Measurements from ENCODE around the gene CES4A. TPM values are rescaled to one million over a fixed set of nuclear protein-coding genes. Genes with fewer than 3 reads are reported as not detected.

Gene CES4A
- polyA plus RNA-seq, 1 of the 3 experiments (the other 2 are of a cell fraction), result 7.3 TPM

DNA sequence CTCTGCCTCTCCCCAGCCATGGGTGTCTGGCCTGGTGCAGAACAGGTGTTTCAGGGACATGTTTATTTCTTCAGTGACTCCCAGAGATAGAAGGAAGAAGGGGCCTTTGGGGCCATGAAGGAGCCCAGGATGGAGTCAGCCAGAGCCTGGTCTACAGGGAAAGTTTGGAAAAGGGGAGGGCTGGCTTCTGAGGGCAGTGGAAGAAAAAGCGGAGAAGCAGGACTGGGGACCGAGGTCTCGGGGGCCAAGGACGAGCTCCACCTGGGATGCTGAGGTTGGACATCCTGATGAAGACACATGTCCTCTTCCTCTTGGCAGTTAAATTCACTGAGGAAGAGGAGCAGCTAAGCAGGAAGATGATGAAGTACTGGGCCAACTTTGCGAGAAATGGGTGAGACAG lies 45.4 kb upstream of the CES4A start:
- Histone ChIP-seq H3K36me3 (replicated peaks in 1 of 2; ENCODE audit: control insufficient read depth in 1 of 2, insufficient read depth in 2 of 2, low read length in 1 of 2) (peaks cover 18 to 54% of the 10 kb centered on the region in 2 experiments), H3K9ac (no peak overlapping the region), H3K4me1 (ENCODE audit: control insufficient read depth in 1 of 2, insufficient read depth in 2 of 2, low read depth in 1 of 2, low read length in 1 of 2) (peaks cover 0 to 3% of the 10 kb centered on the region in 2 experiments; a peak in 1 of 4 replicates), H3K9me2 (no peaks in the 10 kb centered on the region), H2AFZ (ENCODE audit: low read depth) (no peak overlapping the region), H3K4me2 (no peak overlapping the region), H4K20me1 (ENCODE audit: insufficient read depth) (0 out of 2 replicates have a peak, but pooled peaks cover 4% of the 10 kb centered on the region), H3K27me3 (ENCODE audit: insufficient read depth) (no peaks in the 10 kb centered on the region), H3K27ac (ENCODE audit: low read depth in 2 of 2, low read length in 1 of 2) (no peak overlapping the region), H3F3A (replicated peaks; ENCODE audit: insufficient read depth) (peaks cover 9% of the 10 kb centered on the region), H3K9me3 (no peaks in the 10 kb centered on the region), H3K79me2 (ENCODE audit: insufficient read depth) (peaks cover 6% of the 10 kb centered on the region; the same call in 1 of the 2 replicates), H3K4me3 (ENCODE audit: low read depth in 2 of 2, low read length in 1 of 2) (no peak overlapping the region)
- TF ChIP-seq ZBTB33 (IDR thresholded peaks at IDR 0.05; ENCODE audit: borderline replicate concordance, low read depth) (no peak), RAD21 (IDR thresholded peaks at IDR 0.05; ENCODE audit: low read length) (no peak), IRF3 (IDR thresholded peaks at IDR 0.05; ENCODE audit: low read depth, low read length) (no peak), MXI1 (IDR thresholded peaks at IDR 0.05; ENCODE audit: low read depth, low read length) (no peak), MAX (IDR thresholded peaks at IDR 0.05; ENCODE audit: low read depth) (no peak)
- 93% methylated on average over 5 of the region's 5 CpGs for WGBS (ENCODE audit: low lambda C conversion rate)
- DNase-seq, result no peak
- ChIA-PET CTCF (interaction anchor here (1.0 to 3.9 kb wide), 5 partner anchors 11 to 51 kb away, joined by 3 to 20 read pairs (median 3); no protein-coding TSS in a partner anchor), POLR2A (interaction anchor here (0.7 kb wide), 1 partner anchor 8 kb away, joined by 4 read pairs; no protein-coding TSS in a partner anchor)

- ChIA-PET POLR2A (interaction anchor here (0.7 kb wide), 1 partner anchor 9 kb away, joined by 4 read pairs; no protein-coding TSS in a partner anchor), CTCF (interaction anchor here (0.6 to 3.9 kb wide), 11 partner anchors 9 to 212 kb away, joined by 3 to 20 read pairs (median 3); partner anchors contain the start of gene CES3)
- H3K79me2 ChIP-seq (ENCODE audit: insufficient read depth), result peaks cover 2% of the 10 kb centered on the region; the same call in 1 of the 2 replicates
- H3K4me3 ChIP-seq (ENCODE audit: low read depth in 2 of 2, low read length in 1 of 2), result no peak overlapping the region
- H3K4me2 ChIP-seq, result no peak overlapping the region
- H3K36me3 ChIP-seq (replicated peaks in 1 of 2; ENCODE audit: control insufficient read depth in 1 of 2, insufficient read depth in 2 of 2, low read length in 1 of 2), result peaks cover 18 to 48% of the 10 kb centered on the region in 2 experiments
- no peak for DNase-seq
- H3K27me3 ChIP-seq (ENCODE audit: insufficient read depth), result no peaks in the 10 kb centered on the region
- no peaks in the 10 kb centered on the region for H3K9me2 ChIP-seq
- peaks cover 9% of the 10 kb centered on the region for H3F3A ChIP-seq (replicated peaks; ENCODE audit: insufficient read depth)
- no peaks in the 10 kb centered on the region for H3K9me3 ChIP-seq
- H2AFZ ChIP-seq (ENCODE audit: low read depth), result no peak overlapping the region
- no peak overlapping the region for H3K27ac ChIP-seq (ENCODE audit: low read depth in 2 of 2, low read length in 1 of 2)
- WGBS (ENCODE audit: low lambda C conversion rate), result 94% methylated on average over 4 of the region's 15 CpGs
- H3K9ac ChIP-seq, result no peak overlapping the region
- no peaks in the 10 kb centered on the region for H4K20me1 ChIP-seq (ENCODE audit: insufficient read depth)
- peaks cover 0 to 8% of the 10 kb centered on the region in 2 experiments; a peak in 1 of 4 replicates for H3K4me1 ChIP-seq (ENCODE audit: control insufficient read depth in 1 of 2, insufficient read depth in 2 of 2, low read depth in 1 of 2, low read length in 1 of 2)
- TF ChIP-seq GABPA (IDR thresholded peaks at IDR 0.05; ENCODE audit: low read depth) (no peak), CHD2 (IDR thresholded peaks at IDR 0.05; ENCODE audit: low read length, partially characterized antibody) (no peak), MXI1 (IDR thresholded peaks at IDR 0.05; ENCODE audit: low read depth, low read length) (no peak), SIN3A (IDR thresholded peaks at IDR 0.05; ENCODE audit: borderline replicate concordance, low read depth, low read length) (no peak), ELF1 (IDR thresholded peaks at IDR 0.05) (no peak), SMC3 (IDR thresholded peaks at IDR 0.05; ENCODE audit: low read depth, low read length) (no peak), EZH2phosphoT487 (IDR thresholded peaks at IDR 0.05; ENCODE audit: borderline replicate concordance, low read depth) (no peak), IRF3 (IDR thresholded peaks at IDR 0.05; ENCODE audit: low read depth, low read length) (no peak), ZBTB33 (IDR thresholded peaks at IDR 0.05; ENCODE audit: borderline replicate concordance, low read depth) (no peak), MEF2A (IDR thresholded peaks at IDR 0.05; ENCODE audit: borderline replicate concordance, low read depth) (no peak), NFIC (IDR thresholded peaks at IDR 0.05; ENCODE audit: borderline replicate concordance) (no peak), RAD21 (IDR thresholded peaks at IDR 0.05; ENCODE audit: low read length) (no peak)
These were observed 44.8 kb upstream of the CES4A start for GRCh38 chr16:66943426-66944053.
